ENCODE results near the gene OSBPL5. TPM values are rescaled to one million over a fixed set of nuclear protein-coding genes. Genes with fewer than 3 reads are reported as not detected.

The OSBPL5 gene
- total and polyA plus RNA-seq, 2 donors from 2014 or later = 8.5 to 63.0 TPM

DNA sequence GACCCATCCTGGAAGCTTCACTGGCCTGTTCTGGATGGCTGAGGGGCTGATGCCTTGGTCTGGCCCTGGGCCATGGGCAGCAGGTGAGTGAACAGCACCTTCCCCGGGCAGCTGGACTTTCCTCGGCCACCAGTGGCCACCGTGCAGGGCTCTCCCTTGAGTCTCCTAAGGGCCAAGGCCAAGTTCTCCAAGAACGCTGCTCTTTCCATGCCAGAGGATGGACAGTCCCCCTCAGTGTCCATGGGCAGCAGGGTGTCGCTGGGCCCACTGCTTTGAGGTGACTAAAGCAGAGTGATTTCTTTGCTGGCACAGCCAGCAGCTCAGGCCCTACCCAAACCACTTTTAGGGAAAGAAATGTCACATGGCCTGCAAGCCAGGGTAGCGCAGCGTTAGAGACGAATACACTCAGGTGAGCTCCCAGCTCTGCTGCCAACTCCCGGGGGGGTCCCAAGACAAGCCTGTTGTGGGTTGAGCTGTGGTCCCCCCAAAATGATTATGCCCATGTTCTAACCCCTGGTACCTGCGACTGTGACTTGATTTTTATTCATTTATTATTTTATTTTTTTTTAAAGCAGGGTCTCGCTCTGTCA lies 104.6 kb downstream of the OSBPL5 start:
- no peaks in the 10 kb centered on the region for H3K36me3 ChIP-seq (ENCODE audit: control insufficient read depth in 2 of 3, insufficient read depth in 3 of 3, low read length in 3 of 3)
- H3K27me3 ChIP-seq (ENCODE audit: control insufficient read depth, insufficient read depth, low read length) = no peaks in the 10 kb centered on the region
- H3K4me1 ChIP-seq (ENCODE audit: control insufficient read depth in 2 of 3, insufficient read depth in 2 of 3, low read depth in 1 of 3, low read length in 3 of 3) = peaks cover 0 to 6% (median 5%) of the 10 kb centered on the region in 3 donors
- TF ChIP-seq CTCF (IDR thresholded peaks at IDR 0.05; ENCODE audit: borderline replicate concordance, extremely low read depth, insufficient read depth) = no peak
- FAIRE-seq = no peak
- H3K9ac ChIP-seq (ENCODE audit: low read length in 3 of 3) = no peak overlapping the region
- intact Hi-C loops (cut with DNase I) = no loop called here
- no peak overlapping the region for H3K27ac ChIP-seq (ENCODE audit: low read depth in 2 of 2, low read length in 2 of 2)
- H3K9me3 ChIP-seq (ENCODE audit: control insufficient read depth in 2 of 3, insufficient read depth in 1 of 3, low read length in 3 of 3) = no peaks in the 10 kb centered on the region
- DNase-seq = peak in 1 of 5 donors; percentile 54
- no peak overlapping the region for H3K4me3 ChIP-seq (ENCODE audit: low read length in 3 of 3)

DNA sequence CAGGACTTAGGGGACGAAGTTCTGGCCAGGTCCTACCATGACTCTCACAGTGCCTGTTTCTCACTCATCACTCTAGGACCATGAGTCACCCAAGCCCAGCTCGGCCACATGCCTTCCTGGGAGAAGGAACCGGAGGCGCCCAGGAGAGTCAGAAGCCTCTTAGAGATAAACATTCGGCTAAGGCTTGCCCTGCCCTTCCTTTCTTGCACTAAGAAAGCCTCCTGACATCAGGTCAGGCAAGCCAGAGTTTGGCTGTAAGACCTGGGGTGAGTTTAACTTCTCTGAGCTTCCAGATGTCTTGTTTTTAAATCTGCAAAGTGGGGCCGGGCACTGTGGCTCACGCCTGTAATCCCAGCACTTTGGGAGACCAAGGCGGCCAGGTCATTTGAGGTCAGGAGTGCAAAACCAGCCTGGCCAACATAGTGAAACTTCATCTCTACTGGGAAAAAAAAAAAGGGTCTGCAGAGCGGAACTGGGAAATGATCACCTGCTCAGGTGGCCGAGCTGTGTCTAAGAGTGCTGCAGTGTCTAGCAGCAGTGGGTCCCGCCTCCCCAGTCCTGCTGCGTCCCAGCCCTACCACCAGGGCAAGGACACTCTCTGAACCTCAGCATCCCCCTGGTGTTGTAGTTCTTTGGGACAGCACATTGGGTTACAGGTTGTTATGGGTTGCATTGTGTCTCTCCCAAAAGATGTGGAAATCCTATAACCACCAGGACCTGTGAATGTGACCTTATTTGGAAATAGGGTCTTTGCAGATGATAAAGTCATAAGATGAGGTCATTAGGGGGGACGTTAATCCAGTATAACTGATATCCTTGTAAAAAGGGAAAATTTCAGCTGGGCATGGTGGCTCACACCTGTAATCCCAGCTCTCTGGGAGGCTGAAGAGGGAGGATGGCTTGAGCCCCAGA lies 106.1 kb downstream of the OSBPL5 start:
- no peak for TF ChIP-seq CTCF (IDR thresholded peaks at IDR 0.05; ENCODE audit: borderline replicate concordance, extremely low read depth, insufficient read depth)
- no peak overlapping the region for H3K4me3 ChIP-seq (ENCODE audit: low read length in 3 of 3)
- H3K27me3 ChIP-seq (ENCODE audit: control insufficient read depth, insufficient read depth, low read length) = no peaks in the 10 kb centered on the region
- H3K36me3 ChIP-seq (ENCODE audit: control insufficient read depth in 2 of 3, insufficient read depth in 3 of 3, low read length in 3 of 3) = no peaks in the 10 kb centered on the region
- H3K9ac ChIP-seq (ENCODE audit: low read length in 3 of 3) = no peak overlapping the region
- no peak overlapping the region for H3K27ac ChIP-seq (ENCODE audit: low read depth in 2 of 2, low read length in 2 of 2)
- FAIRE-seq (no peak), DNase-seq (peak in 1 of 5 donors; percentile 59)
- intact Hi-C loops (cut with DNase I) = no loop called here
- H3K4me1 ChIP-seq (ENCODE audit: control insufficient read depth in 2 of 3, insufficient read depth in 2 of 3, low read depth in 1 of 3, low read length in 3 of 3) = peaks cover 0 to 6% (median 5%) of the 10 kb centered on the region in 3 donors
- H3K9me3 ChIP-seq (ENCODE audit: control insufficient read depth in 2 of 3, insufficient read depth in 1 of 3, low read length in 3 of 3) = no peaks in the 10 kb centered on the region

- H3K27ac ChIP-seq (ENCODE audit: low read depth in 2 of 2, low read length in 2 of 2) = peak within 1 kb of the TSS; percentile 54 to 71
- H3K36me3 ChIP-seq (ENCODE audit: control insufficient read depth in 2 of 3, insufficient read depth in 3 of 3, low read length in 3 of 3) = no peaks in the 10 kb centered on the region
- H3K27me3 ChIP-seq (ENCODE audit: control insufficient read depth, insufficient read depth, low read length) = no peaks in the 10 kb centered on the region
- no peaks in the 10 kb centered on the region for H3K9me3 ChIP-seq (ENCODE audit: control insufficient read depth in 2 of 3, insufficient read depth in 1 of 3, low read length in 3 of 3)
- peaks cover 0 to 6% (median 5%) of the 10 kb centered on the region in 3 donors for H3K4me1 ChIP-seq (ENCODE audit: control insufficient read depth in 2 of 3, insufficient read depth in 2 of 3, low read depth in 1 of 3, low read length in 3 of 3)
- intact Hi-C loops (cut with DNase I) = no loop called here
- no peak for TF ChIP-seq CTCF (IDR thresholded peaks at IDR 0.05; ENCODE audit: borderline replicate concordance, extremely low read depth, insufficient read depth)
- FAIRE-seq (no peak), DNase-seq (peak; percentile 95 to 98 (median 96))
- H3K4me3 ChIP-seq (ENCODE audit: low read length in 3 of 3) = peak within 1 kb of the TSS; percentile 70 to 90 (median 75)
- peak within 1 kb of the TSS; percentile 44 to 57 (median 46) for H3K9ac ChIP-seq (ENCODE audit: low read length in 3 of 3)
These were observed 107.8 kb downstream of the OSBPL5 start, which contains the start of gene CARS1 for GRCh38 chr11:3057069-3057963. Gene CARS1 (minus strand): TSS chr11:3057423. CDS start chr11:3057367, 56 bp downstream.
